Osteoblast (primary cell): ENCODE measurements around the gene NENF. TPM values are rescaled to one million over a fixed set of nuclear protein-coding genes. Genes with fewer than 3 reads are reported as not detected.
"Not testable (repeated sequence)": the region's sequence is repeated elsewhere in the genome, so short reads cannot be mapped to it uniquely, and the experiment has no call there.

Experiments
- DNase-seq: peaks from one replicate; pipeline ENCODE4 v3.0.0; 2011; ENCODE audit warnings: low spot score, mixed read lengths; ENCODE audit not compliant: insufficient read length; ENCODE audit errors: missing footprints
- H2AFZ ChIP-seq: 2 replicates; pipeline ENCODE4 v1.6.0; 2011; ENCODE audit warnings: mild to moderate bottlenecking, low read length
- H3K27ac ChIP-seq: 2 replicates; pipeline ENCODE4 v1.5.1; 2011; ENCODE audit warnings: mild to moderate bottlenecking, low read depth, low read length, moderate library complexity
- H3K27me3 ChIP-seq: 2 replicates; pipeline ENCODE4 v1.6.0; 2012; ENCODE audit warnings: mild to moderate bottlenecking, control low read depth, inconsistent platforms, low read length, moderate library complexity; ENCODE audit not compliant: insufficient read depth
- H3K36me3 ChIP-seq: 2 replicates; pipeline ENCODE4 v1.5.1; 2011; ENCODE audit warnings: mild to moderate bottlenecking, low read length, control low read depth, moderate library complexity; ENCODE audit not compliant: insufficient read depth
- H3K4me1 ChIP-seq: 2 replicates; pipeline ENCODE4 v1.5.1; 2011; ENCODE audit warnings: mild to moderate bottlenecking, low read length, control low read depth, moderate library complexity; ENCODE audit not compliant: insufficient read depth
- H3K4me2 ChIP-seq: 2 replicates; pipeline ENCODE4 v1.6.0; 2011; ENCODE audit warnings: mild to moderate bottlenecking, low read length; ENCODE audit not compliant: insufficient read depth
- H3K4me3 ChIP-seq: fragments of 200-600 bp; sonication (generic); 3 replicates; pipeline ENCODE4 v1.5.1; 2012; ENCODE audit warnings: mild to moderate bottlenecking, low read length, inconsistent platforms; ENCODE audit not compliant: insufficient read depth
- H3K79me2 ChIP-seq: 2 replicates; pipeline ENCODE4 v1.6.0; 2012; ENCODE audit warnings: mild to moderate bottlenecking, low read length, control low read depth, inconsistent platforms; ENCODE audit not compliant: insufficient read depth
- H3K9me3 ChIP-seq: 2 replicates; pipeline ENCODE4 v1.5.1; 2011; ENCODE audit warnings: low read depth, low read length, control low read depth
- H4K20me1 ChIP-seq: 2 replicates; pipeline ENCODE4 v1.6.0; 2012; ENCODE audit warnings: mild to moderate bottlenecking, low read length, control low read depth; ENCODE audit not compliant: insufficient read depth
- CTCF ChIP-seq: IDR thresholded peaks from 2 replicates; pipeline ENCODE4 v1.5.1; 2011; ENCODE audit warnings: mild to moderate bottlenecking, low read depth, low read length, moderate library complexity; ENCODE audit errors: extremely low read depth
- total RNA-seq: library from RNA; depleted of rRNA; stranded (reverse); fragments of >200 nt; gene quantifications from 2 replicates; pipeline ENCODE4 v1.2.3, GENCODE V29; 2012

Gene NENF
- 33.7 and 35.4 TPM in 2 replicates for total RNA-seq

- Histone ChIP-seq H4K20me1 (peaks cover 7% of the 10 kb centered on the region), H3K4me3 (peak within 1 kb of the TSS; percentile 78), H3K4me1 (peaks cover 8% of the 10 kb centered on the region), H2AFZ (peak within 1 kb of the TSS; percentile 74), H3K27ac (peak within 1 kb of the TSS; percentile 36), H3K79me2 (peaks cover 19% of the 10 kb centered on the region), H3K9me3 (no peaks in the 10 kb centered on the region), H3K36me3 (no peaks in the 10 kb centered on the region), H3K4me2 (peak within 1 kb of the TSS; percentile 82), H3K27me3 (no peaks in the 10 kb centered on the region)
- DNase-seq = peak; percentile 99
- TF ChIP-seq CTCF = no peak
These were observed at the start of gene NENF for GRCh38 chr1:212432661-212433576. Gene NENF (plus strand): TSS chr1:212432920. CDS start chr1:212432944, 24 bp downstream.

- H3K27ac ChIP-seq = no peak overlapping the region
- H3K9me3 ChIP-seq = no peaks in the 10 kb centered on the region
- H4K20me1 ChIP-seq = no peaks in the 10 kb centered on the region
- peaks cover 5% of the 10 kb centered on the region for H3K36me3 ChIP-seq
- H3K4me3 ChIP-seq = no peak overlapping the region
- H3K79me2 ChIP-seq = no peaks in the 10 kb centered on the region
- no peaks in the 10 kb centered on the region for H3K27me3 ChIP-seq
- no peak for DNase-seq
- no peak overlapping the region for H3K4me2 ChIP-seq
- no peak overlapping the region for H2AFZ ChIP-seq
- TF ChIP-seq CTCF = no peak
- H3K4me1 ChIP-seq = no peaks in the 10 kb centered on the region
These were observed 46.7 kb upstream of the NENF start for GRCh38 chr1:212386029-212386428.

GRCh38 chr1:212388985-212389716 is 43.6 kb upstream of the NENF start:
- Histone ChIP-seq H3K27me3 (no peaks in the 10 kb centered on the region), H3K27ac (no peak overlapping the region), H2AFZ (no peak overlapping the region), H4K20me1 (no peaks in the 10 kb centered on the region), H3K9me3 (no peaks in the 10 kb centered on the region), H3K4me2 (no peak overlapping the region), H3K4me3 (no peak overlapping the region), H3K36me3 (peaks cover 5% of the 10 kb centered on the region), H3K4me1 (no peaks in the 10 kb centered on the region), H3K79me2 (no peaks in the 10 kb centered on the region)
- no peak for TF ChIP-seq CTCF
- no peak for DNase-seq

- not testable (repeated sequence) for H2AFZ ChIP-seq, H3K27me3 ChIP-seq, H3K36me3 ChIP-seq, H3K27ac ChIP-seq, H3K9me3 ChIP-seq, H3K79me2 ChIP-seq, DNase-seq, H3K4me2 ChIP-seq, H3K4me3 ChIP-seq, H3K4me1 ChIP-seq, H4K20me1 ChIP-seq
These were observed 36.9 kb upstream of the NENF start for GRCh38 chr1:212395678-212396437.
